Keratinocyte (primary cell): ENCODE data around the gene NEBL.

Experiments used
- CTCF ChIP-seq, 3 experiments: IDR thresholded peaks in 1 of 3; conservative IDR thresholded peaks in 1 of 3; optimal IDR thresholded peaks in 1 of 3; 2 replicates in 2 of 3; 3 replicates in 1 of 3; pipeline versions ENCODE3 to v1.5.1; 2011; ENCODE audit warnings: low read length in 3 of 3, mild to moderate bottlenecking in 3 of 3, moderate library complexity in 2 of 3, control low read depth in 1 of 3, inconsistent platforms in 1 of 3; ENCODE audit not compliant: insufficient read depth in 2 of 3; ENCODE audit errors: extremely low read depth in 1 of 3
- EZH2 ChIP-seq: IDR thresholded peaks from one replicate; pipeline ENCODE4 v1.6.1; 2012; ENCODE audit warnings: inconsistent platforms, mild to moderate bottlenecking, low read length, moderate library complexity

- TF ChIP-seq CTCF (optimal IDR thresholded peaks at IDR 0.05 in 1 of 3, IDR thresholded peaks at IDR 0.05 in 1 of 3, conservative IDR thresholded peaks at IDR 0.05 in 1 of 3; ENCODE audit: extremely low read depth in 1 of 3, insufficient read depth in 2 of 3, low read length in 3 of 3), result no peak
- TF ChIP-seq EZH2, result no peak
Observed at GRCh38 chr10:20814116-20814515, 83.0 kb downstream of the NEBL start.
